HepG2 (cell line): ENCODE measurements around the gene UST. TPM values are rescaled to one million over a fixed set of nuclear protein-coding genes. Genes with fewer than 3 reads are reported as not detected.

Experiments used
- ATAC-seq: fragments of 200-7000 bp; cut with Tn5 transposase; 3 replicates; pipeline ENCODE4 v1.9.1; 2020; ENCODE audit warnings: mild to moderate bottlenecking, moderate library complexity
- BruUV-seq: library from RNA; stranded (reverse); fragments of 400-500 nt; replicated peaks from 2 replicates; lab custom pipeline; 2021; lab: Mats Ljungman, UMichigan
- CTCF ChIA-PET: fragments of 300-600 bp; formaldehyde crosslinking; extraction: SDS; loops from one replicate; lab custom pipeline; 2021; ENCODE audit warnings: low total read pairs, inconsistent platforms, low intra/inter-chr PET ratio; lab: Yijun Ruan, JAX
- POLR2A ChIA-PET: fragments of 350-600 bp; sonication (Branson Sonifier 250); formaldehyde crosslinking; loops from one replicate; lab custom pipeline; 2020; ENCODE audit warnings: antibody characterized with exemption, inconsistent platforms; lab: Yijun Ruan, JAX
- DNase-seq: peaks from one replicate; pipeline ENCODE4 v3.0.0-alpha.2; 2015; ENCODE audit warnings: low spot score
- FAIRE-seq: peaks from 3 replicates; lab custom pipeline; 2011; peaks lifted over from hg19 to GRCh38; lab: Jason Lieb, UNC
- H2AFZ ChIP-seq: one replicate; pipeline ENCODE4 v1.6.1; 2011; ENCODE audit warnings: low read length, inconsistent platforms
- H3K27ac ChIP-seq: fragments of 300-600 bp; 3 replicates; pipeline ENCODE4 v1.8.0; 2011; ENCODE audit warnings: mixed run types, mild to moderate bottlenecking, mixed read lengths, low read length, inconsistent platforms; ENCODE audit not compliant: insufficient read depth; ENCODE audit errors: extremely low read length
- H3K27me3 ChIP-seq, 2 experiments: fragments of 200-600 bp in 1 of 2; 2 replicates in 1 of 2; 3 replicates in 1 of 2; pipeline versions ENCODE4 v1.6.0 to v1.8.0; 2011; ENCODE audit warnings: low read length in 2 of 2, mild to moderate bottlenecking in 2 of 2, moderate library complexity in 2 of 2, inconsistent platforms in 1 of 2; ENCODE audit not compliant: insufficient read depth in 2 of 2, control insufficient read depth in 1 of 2
- H3K36me3 ChIP-seq, 2 experiments: fragments of 200-600 bp in 1 of 2; replicated peaks in 1 of 2; 2 replicates in 1 of 2; 3 replicates in 1 of 2; pipeline versions ENCODE4 v1.5.1 to v1.8.0; 2011; ENCODE audit warnings: low read length in 2 of 2, inconsistent platforms in 1 of 2; ENCODE audit not compliant: insufficient read depth in 2 of 2, control insufficient read depth in 1 of 2
- H3K4me1 ChIP-seq: 2 replicates; pipeline ENCODE4 v1.5.1; 2012; ENCODE audit warnings: low read length, inconsistent platforms; ENCODE audit not compliant: insufficient read depth
- H3K4me2 ChIP-seq: 2 replicates; pipeline ENCODE4 v1.6.0; 2011; ENCODE audit warnings: low read depth, low read length, inconsistent platforms
- H3K4me3 ChIP-seq, 3 experiments: fragments of 200-600 bp in 1 of 3; sonication (generic), shearing (Covaris generic) in 1 of 3; replicated peaks in 1 of 3; 2 replicates each; pipeline ENCODE4 v1.5.1; 2011 to 2016; ENCODE audit warnings: low read length in 3 of 3, inconsistent platforms in 2 of 3, low read depth in 2 of 3, mild to moderate bottlenecking in 2 of 3, control low read depth in 1 of 3, mixed read lengths in 1 of 3; ENCODE audit not compliant: insufficient read depth in 1 of 3
- H3K79me2 ChIP-seq: one replicate; pipeline ENCODE4 v1.6.1; 2011; ENCODE audit warnings: low read length, inconsistent platforms; ENCODE audit not compliant: insufficient read depth
- H3K9ac ChIP-seq: 2 replicates; pipeline ENCODE4 v1.6.0; 2011; ENCODE audit warnings: mild to moderate bottlenecking, low read depth, low read length, inconsistent platforms; ENCODE audit not compliant: insufficient read depth
- H3K9me3 ChIP-seq: 2 replicates; pipeline ENCODE4 v1.5.1; 2012; ENCODE audit warnings: mild to moderate bottlenecking, low read length
- H4K20me1 ChIP-seq: 2 replicates; pipeline ENCODE4 v1.6.0; 2011; ENCODE audit warnings: inconsistent platforms, mild to moderate bottlenecking, low read length, moderate library complexity; ENCODE audit not compliant: insufficient read depth
- BCL6 ChIP-seq: IDR thresholded peaks from 2 replicates; pipeline ENCODE4 v1.6.1; 2016; ENCODE audit warnings: missing genetic modification reagents, missing compliant biosample characterization
- CREB1 ChIP-seq, 2 experiments: fragments of 450-650 bp in 1 of 2; IDR thresholded peaks; 2 replicates each; pipeline ENCODE4 v1.6.1; 2016 to 2017; ENCODE audit warnings: control low read depth in 1 of 2, mild to moderate bottlenecking in 1 of 2, missing compliant biosample characterization in 1 of 2, missing genetic modification characterization in 1 of 2
- EP300 ChIP-seq, 3 experiments: sonication (generic) in 1 of 3; formaldehyde crosslinking in 1 of 3; IDR thresholded peaks; 2 replicates each; pipeline versions ENCODE4 v1.5.1 to v1.6.1; 2011 to 2020; ENCODE audit warnings: low read depth in 2 of 3, low read length in 2 of 3, borderline replicate concordance in 1 of 3, improper control_type of control experiment in 1 of 3, mild to moderate bottlenecking in 1 of 3, missing genetic modification reagents in 1 of 3, moderate library complexity in 1 of 3
- HIVEP1 ChIP-seq: sonication (generic); formaldehyde crosslinking; IDR thresholded peaks from 2 replicates; pipeline ENCODE4 v1.4.0; 2020; ENCODE audit warnings: mild to moderate bottlenecking, missing genetic modification reagents
- IKZF5 ChIP-seq: IDR thresholded peaks from 2 replicates; pipeline ENCODE4 v1.6.1; 2018; ENCODE audit warnings: missing genetic modification reagents, mild to moderate bottlenecking, missing compliant biosample characterization
- KDM4B ChIP-seq: sonication (generic); formaldehyde crosslinking; IDR thresholded peaks from 2 replicates; pipeline ENCODE4 v1.4.0; 2020; ENCODE audit warnings: missing genetic modification reagents
- KLF13 ChIP-seq: sonication (generic); formaldehyde crosslinking; IDR thresholded peaks from 2 replicates; pipeline ENCODE4 v1.4.0; 2020; ENCODE audit warnings: mild to moderate bottlenecking, missing genetic modification reagents
- KMT2B ChIP-seq: IDR thresholded peaks from 2 replicates; pipeline ENCODE4 v1.6.1; 2016; ENCODE audit warnings: missing genetic modification reagents, missing compliant biosample characterization
- MAFF ChIP-seq: IDR thresholded peaks from 2 replicates; pipeline ENCODE4 v1.6.1; 2011; ENCODE audit warnings: low read depth, low read length, improper control_type of control experiment
- MED13 ChIP-seq: sonication (generic); formaldehyde crosslinking; IDR thresholded peaks from 2 replicates; pipeline ENCODE4 v1.5.0; 2020; ENCODE audit warnings: missing genetic modification reagents
- NR3C1 ChIP-seq: sonication (generic); formaldehyde crosslinking; IDR thresholded peaks from 2 replicates; pipeline ENCODE4 v1.4.0; 2020; ENCODE audit warnings: missing genetic modification reagents
- PHF20 ChIP-seq: sonication (generic); formaldehyde crosslinking; IDR thresholded peaks from 2 replicates; pipeline ENCODE4 v1.5.0; 2020; ENCODE audit warnings: mild to moderate bottlenecking, missing genetic modification reagents
- POGZ ChIP-seq: sonication (generic); formaldehyde crosslinking; IDR thresholded peaks from 2 replicates; pipeline ENCODE4 v1.4.0; 2020; ENCODE audit warnings: mild to moderate bottlenecking, missing genetic modification reagents
- RAD51 ChIP-seq: fragments of 450-650 bp; IDR thresholded peaks from 2 replicates; pipeline ENCODE4 v1.6.1; 2016; ENCODE audit warnings: borderline replicate concordance
- SNAPC2 ChIP-seq: sonication (generic); formaldehyde crosslinking; IDR thresholded peaks from 2 replicates; pipeline ENCODE4 v1.8.1; 2022; ENCODE audit warnings: mild to moderate bottlenecking, missing genetic modification reagents
- ZBTB4 ChIP-seq: sonication (generic); formaldehyde crosslinking; IDR thresholded peaks from 2 replicates; pipeline ENCODE4 v1.4.0; 2020; ENCODE audit warnings: missing genetic modification reagents, mild to moderate bottlenecking, borderline replicate concordance
- ZBTB7B ChIP-seq: sonication (generic); formaldehyde crosslinking; IDR thresholded peaks from 2 replicates; pipeline ENCODE4 v1.4.0; 2020; ENCODE audit warnings: missing genetic modification reagents
- ZMYM4 ChIP-seq: sonication (generic); formaldehyde crosslinking; IDR thresholded peaks from 2 replicates; pipeline ENCODE4 v1.8.1; 2023; ENCODE audit warnings: mild to moderate bottlenecking, missing genetic modification reagents
- ZNF660 ChIP-seq: sonication (generic); formaldehyde crosslinking; IDR thresholded peaks from 2 replicates; pipeline ENCODE4 v1.5.1; 2020; ENCODE audit warnings: mild to moderate bottlenecking, low read depth, missing genetic modification reagents, borderline replicate concordance
- ZSCAN9 ChIP-seq: IDR thresholded peaks from 2 replicates; pipeline ENCODE4 v1.6.1; 2016; ENCODE audit warnings: borderline replicate concordance
- WGBS: methylation state at CpG from one replicate; pipeline ENCODE4 v1.1.6; 2017; ENCODE audit warnings: low lambda C conversion rate; 5-methylcytosine and 5-hydroxymethylcytosine counted together
- in situ Hi-C: cut with HindIII; loops from 2 replicates; pipeline ENCODE4 v1.10.0; 2017; ENCODE audit warnings: low pct_unique_long_range_greater_than_20kb; ENCODE audit not compliant: extremely low pct_ligation_motif_present
- intact Hi-C: fragments of 100-400 bp; cut with micrococcal nuclease; formaldehyde crosslinking; loops from one replicate; pipeline ENCODE4 v1.10.0; 2022; ENCODE audit not compliant: unreplicated experiment
- polyA plus RNA-seq, 8 experiments: library from polyadenylated mRNA; depleted of rRNA in 3 of 8; stranded (reverse) in 7 of 8; unstranded in 1 of 8; fragments of >200 nt; fragmentation: Illumina TruSeq in 4 of 8; extraction: Trizol in 4 of 8; gene quantifications; 2 replicates each; pipeline versions ENCODE4 v1.2.1 to v1.2.3, GENCODE V29; 2011 to 2016; ENCODE audit warnings: low read depth in 4 of 8, missing spikeins in 1 of 8, mixed read lengths in 1 of 8; ENCODE audit not compliant: insufficient read depth in 1 of 8
- total RNA-seq, 5 experiments: library from RNA; depleted of rRNA; stranded (reverse); fragments of >200 nt; fragmentation: Illumina TruSeq; extraction: Trizol; gene quantifications; 2 replicates each; pipeline ENCODE4 v1.2.3, GENCODE V29; 2016; ENCODE audit warnings: low read depth in 1 of 5

The UST gene
- total and polyA plus RNA-seq, 2 of the 13 experiments (the other 11 are each of a cell fraction or from before 2014, with no cell fraction given), result 0.27 TPM; not detected in 1

- TF ChIP-seq KLF13 (CRISPR knock-in tag) (no peak), NR3C1 (CRISPR knock-in tag) (no peak)
These were observed 280.7 kb downstream of the UST start (continued) for GRCh38 chr6:149027484-149027883.

- Histone ChIP-seq H3K9ac (no peak overlapping the region), H4K20me1 (no peaks in the 10 kb centered on the region), H3K4me1 (peaks cover 47% of the 10 kb centered on the region), H3K27me3 (0 out of 5 replicates have a peak, but pooled peaks cover 0 to 3% of the 10 kb centered on the region in 2 experiments), H3K79me2 (no peaks in the 10 kb centered on the region), H3K4me2 (no peak overlapping the region), H3K27ac (no peak overlapping the region), H3K4me3 (no peak overlapping the region), H2AFZ (no peak overlapping the region), H3K36me3 (no peaks in the 10 kb centered on the region), H3K9me3 (peaks cover 6% of the 10 kb centered on the region)
- intact Hi-C loops, result loop anchor here (1.0 to 2.0 kb wide), 4 partner anchors 54 to 488 kb away; no protein-coding TSS in a partner anchor
- FAIRE-seq (peak; percentile 73), ATAC-seq (peak; percentile 31), DNase-seq (peak; percentile 96)
- ChIA-PET POLR2A (no interaction called here), CTCF (interaction anchor here (0.7 to 2.5 kb wide), 5 partner anchors 53 to 489 kb away, joined by 3 to 37 read pairs (median 9); no protein-coding TSS in a partner anchor)
- no TSS peak for BruUV-seq
- WGBS, result 3% methylated on average over 6 of the region's 6 CpGs
- in situ Hi-C loops, result no loop called here
- TF ChIP-seq KMT2B (CRISPR knock-in tag), result no peak
- no peak for TF ChIP-seq SNAPC2
- TF ChIP-seq ZNF660 (CRISPR knock-in tag), result no peak
- TF ChIP-seq MAFF, result peak; percentile 64
- TF ChIP-seq ZBTB4, result no peak
- TF ChIP-seq CREB1 (IDR thresholded peaks at IDR 0.05), result no peak
- TF ChIP-seq CREB1 (CRISPR knock-in tag; IDR thresholded peaks at IDR 0.05), result peak; percentile 21; the same call in 1 of the 2 replicates
- TF ChIP-seq PHF20 (CRISPR knock-in tag), result no peak
- peak; percentile 46; the same call in 1 of the 2 replicates for TF ChIP-seq POGZ (CRISPR knock-in tag)
- TF ChIP-seq EP300 (IDR thresholded peaks at IDR 0.05; ENCODE audit: low read depth in 2 of 2, low read length in 2 of 2), result peak in 1 of 2 experiments; percentile 53; a peak in 1 of 4 replicates
- TF ChIP-seq EP300 (CRISPR knock-in tag; IDR thresholded peaks at IDR 0.05; ENCODE audit: borderline replicate concordance), result no peak
- no peak for TF ChIP-seq IKZF5 (CRISPR knock-in tag)
- peak; percentile 26; the same call in 1 of the 2 replicates for TF ChIP-seq ZSCAN9
- TF ChIP-seq MED13 (CRISPR knock-in tag), result no peak
- TF ChIP-seq ZBTB7B (CRISPR knock-in tag), result no peak
- TF ChIP-seq ZMYM4 (CRISPR knock-in tag), result peak; percentile 17; the same call in 1 of the 2 replicates
- no peak for TF ChIP-seq RAD51
- TF ChIP-seq HIVEP1, result no peak
- TF ChIP-seq BCL6 (CRISPR knock-in tag), result peak; percentile 41; the same call in 1 of the 2 replicates
- no peak for TF ChIP-seq KDM4B
These were observed 282.1 kb downstream of the UST start for GRCh38 chr6:149028767-149029405.
